Gastroesophageal sphincter (tissue), 3 donors: ENCODE measurements around the gene DNM3.

Experiments used
- EP300 ChIP-seq: sonication (generic); formaldehyde crosslinking; IDR thresholded peaks from one replicate; pipeline ENCODE4 v1.6.1; 2017; ENCODE audit warnings: antibody characterized with exemption, mild to moderate bottlenecking
- POLR2A ChIP-seq, 2 donors: fragments of 450-650 bp; IDR thresholded peaks; one replicate each; pipeline ENCODE4 v1.6.1; 2017; ENCODE audit warnings: antibody characterized with exemption in 2 of 2, mild to moderate bottlenecking in 2 of 2, moderate library complexity in 1 of 2
- TF ChIP-seq, protein P1 (sequence below), 4 experiments: fragments of 200-600 bp in 2 of 4; fragments of 450-650 bp in 2 of 4; sonication (generic) in 1 of 4; IDR thresholded peaks; one replicate each; pipeline ENCODE4 v1.5.1; 2017 to 2019; ENCODE audit warnings: antibody characterized with exemption in 4 of 4, mild to moderate bottlenecking in 2 of 4, moderate library complexity in 2 of 4

DNA sequence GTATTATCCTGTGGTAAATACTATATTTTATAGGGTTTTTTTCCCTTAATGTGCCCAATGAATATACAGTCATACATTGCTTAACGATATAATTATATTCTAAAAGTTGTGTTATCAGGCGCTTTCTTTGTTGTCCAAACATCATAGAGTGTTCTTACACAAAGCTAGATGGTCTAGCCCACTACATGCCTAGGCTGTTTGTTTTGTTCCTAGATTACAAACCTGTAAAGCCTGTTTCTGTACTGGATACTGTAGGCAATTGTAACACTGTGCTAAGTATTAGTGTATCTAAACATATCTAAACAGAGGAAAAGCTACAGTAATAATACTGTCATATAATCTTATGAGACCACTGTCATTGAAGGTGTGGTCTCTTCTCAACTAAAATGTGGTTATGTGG, 336.6 kb downstream of the DNM3 start:
- TF ChIP-seq, protein P1, sequence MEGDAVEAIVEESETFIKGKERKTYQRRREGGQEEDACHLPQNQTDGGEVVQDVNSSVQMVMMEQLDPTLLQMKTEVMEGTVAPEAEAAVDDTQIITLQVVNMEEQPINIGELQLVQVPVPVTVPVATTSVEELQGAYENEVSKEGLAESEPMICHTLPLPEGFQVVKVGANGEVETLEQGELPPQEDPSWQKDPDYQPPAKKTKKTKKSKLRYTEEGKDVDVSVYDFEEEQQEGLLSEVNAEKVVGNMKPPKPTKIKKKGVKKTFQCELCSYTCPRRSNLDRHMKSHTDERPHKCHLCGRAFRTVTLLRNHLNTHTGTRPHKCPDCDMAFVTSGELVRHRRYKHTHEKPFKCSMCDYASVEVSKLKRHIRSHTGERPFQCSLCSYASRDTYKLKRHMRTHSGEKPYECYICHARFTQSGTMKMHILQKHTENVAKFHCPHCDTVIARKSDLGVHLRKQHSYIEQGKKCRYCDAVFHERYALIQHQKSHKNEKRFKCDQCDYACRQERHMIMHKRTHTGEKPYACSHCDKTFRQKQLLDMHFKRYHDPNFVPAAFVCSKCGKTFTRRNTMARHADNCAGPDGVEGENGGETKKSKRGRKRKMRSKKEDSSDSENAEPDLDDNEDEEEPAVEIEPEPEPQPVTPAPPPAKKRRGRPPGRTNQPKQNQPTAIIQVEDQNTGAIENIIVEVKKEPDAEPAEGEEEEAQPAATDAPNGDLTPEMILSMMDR (IDR thresholded peaks at IDR 0.05) = no peak
- no peak for TF ChIP-seq POLR2A (IDR thresholded peaks at IDR 0.05)
- no peak for TF ChIP-seq EP300
